ENCODE measurements around the gene E2F8.
"Not testable (repeated sequence)": the region's sequence is repeated elsewhere in the genome, so short reads cannot be mapped to it uniquely, and the experiment has no call there.

E2F8 gene

DNA sequence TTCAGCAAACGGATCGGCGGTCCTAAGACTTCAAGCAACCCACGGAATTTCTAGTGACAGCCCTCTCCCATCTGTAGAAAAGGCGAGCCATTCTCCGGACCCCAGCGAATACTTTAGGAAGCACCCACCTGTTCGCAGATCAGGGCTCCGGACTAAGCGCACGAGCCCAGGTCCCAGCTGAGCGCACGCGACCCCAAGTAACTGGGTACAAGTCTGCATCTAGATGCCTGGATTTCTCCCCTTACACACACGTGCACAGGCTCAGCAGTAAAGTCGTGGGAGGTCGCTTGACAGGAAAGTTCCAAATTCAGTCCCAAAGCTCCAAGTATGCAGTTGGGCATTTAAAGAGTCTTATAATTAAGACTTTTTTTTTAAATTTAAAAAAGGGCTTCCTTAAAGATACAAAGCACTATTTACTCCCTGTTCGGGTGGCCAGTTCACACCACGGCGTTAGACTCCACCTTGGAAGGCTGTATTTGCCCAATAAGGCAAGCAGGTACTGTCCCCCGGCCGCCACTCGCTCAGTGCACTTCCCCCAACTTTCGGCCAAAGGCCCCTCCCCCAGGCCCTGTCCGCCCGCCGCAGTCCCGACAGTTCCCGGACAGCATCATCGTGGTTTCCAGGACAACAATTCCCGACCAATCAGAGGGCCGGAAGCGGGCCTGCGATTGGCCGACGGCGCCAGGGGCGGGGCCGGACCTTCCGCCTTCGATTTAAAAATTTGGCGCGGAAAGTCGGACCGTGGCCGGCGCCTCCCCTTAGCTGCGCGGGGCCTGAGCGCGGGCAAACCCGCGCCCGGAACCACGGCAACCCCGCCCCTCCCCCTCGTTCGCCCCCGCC is at the start of gene E2F8:
E2F8 (minus strand) TSS at position 526 of the 840 bp plus-strand sequence. CDS start 824 bp downstream, outside the sequence.
- DNase-seq, result peak; percentile 96

DNA sequence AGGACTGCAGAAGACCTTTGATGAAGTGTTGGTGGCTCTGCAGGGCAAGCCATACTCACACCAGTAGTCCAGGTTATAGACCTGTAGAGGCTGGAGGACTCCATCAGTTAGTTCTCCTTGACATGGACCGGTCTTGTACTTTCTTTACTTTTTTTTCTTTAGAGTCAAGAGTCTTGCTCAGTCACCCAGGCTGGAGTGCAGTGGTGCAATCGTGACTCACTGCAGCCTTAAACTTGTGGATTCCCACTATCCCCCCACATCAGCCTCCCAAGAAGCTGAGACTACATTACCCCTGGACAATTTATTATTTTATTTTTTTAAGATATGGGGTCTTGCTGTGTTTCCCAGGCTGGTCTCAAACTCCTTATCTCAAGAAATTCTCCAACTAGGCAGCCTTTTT is 49.6 kb upstream of the E2F8 start:
- DNase-seq, result no peak

DNA sequence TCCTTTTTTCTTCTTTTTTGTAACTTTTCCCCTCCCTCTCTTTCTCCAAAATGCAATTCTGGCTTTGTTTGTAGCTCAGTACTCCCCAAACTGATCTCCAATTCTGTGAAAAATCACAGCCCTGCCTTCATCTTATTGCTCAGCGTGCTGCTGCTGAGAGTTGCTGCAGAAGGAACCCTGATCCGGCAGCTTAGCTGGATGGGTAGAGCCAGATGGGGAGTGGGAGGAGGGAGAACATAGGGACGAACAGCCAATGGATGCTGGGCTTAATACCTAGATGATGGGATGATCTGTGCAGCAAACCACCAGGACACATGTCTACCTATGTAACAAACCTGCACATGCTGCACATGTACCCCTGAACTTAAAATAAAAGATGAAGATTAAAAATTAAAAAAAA is 47.5 kb upstream of the E2F8 start:
- DNase-seq, result no peak

- DNase-seq, result no peak
Observed at GRCh38 chr11:19286411-19286810, 45.7 kb upstream of the E2F8 start.

GRCh38 chr11:19284881-19285280 is 44.1 kb upstream of the E2F8 start:
- no peak for DNase-seq

- no peak for DNase-seq
Observed at GRCh38 chr11:19283991-19284390, 43.2 kb upstream of the E2F8 start.

DNA sequence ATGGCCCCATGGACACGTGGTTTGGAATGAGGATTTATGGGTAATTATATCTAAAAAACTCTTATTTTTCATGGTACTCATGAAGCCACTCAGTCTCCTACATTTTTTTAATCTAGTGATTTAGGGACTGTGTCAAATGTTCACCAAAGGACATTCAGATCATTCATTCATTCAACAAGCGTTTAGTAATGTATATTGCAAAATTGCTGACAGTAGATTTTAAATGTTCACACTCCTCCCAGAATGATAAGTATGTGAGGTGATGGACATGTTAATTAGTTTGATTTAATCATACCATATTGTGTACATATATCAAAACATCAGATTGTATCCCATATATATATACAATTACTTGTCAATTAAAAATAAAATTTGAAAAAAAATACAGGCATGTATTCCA is 40.8 kb upstream of the E2F8 start:
- no peak for DNase-seq

GRCh38 chr11:19281041-19281440 is 40.3 kb upstream of the E2F8 start:
- peak; percentile 9 for DNase-seq

- DNase-seq, result no peak
Observed at GRCh38 chr11:19279451-19279850, 38.7 kb upstream of the E2F8 start.

GRCh38 chr11:19276859-19277808 is 36.4 kb upstream of the E2F8 start:
- no peak for DNase-seq

DNA sequence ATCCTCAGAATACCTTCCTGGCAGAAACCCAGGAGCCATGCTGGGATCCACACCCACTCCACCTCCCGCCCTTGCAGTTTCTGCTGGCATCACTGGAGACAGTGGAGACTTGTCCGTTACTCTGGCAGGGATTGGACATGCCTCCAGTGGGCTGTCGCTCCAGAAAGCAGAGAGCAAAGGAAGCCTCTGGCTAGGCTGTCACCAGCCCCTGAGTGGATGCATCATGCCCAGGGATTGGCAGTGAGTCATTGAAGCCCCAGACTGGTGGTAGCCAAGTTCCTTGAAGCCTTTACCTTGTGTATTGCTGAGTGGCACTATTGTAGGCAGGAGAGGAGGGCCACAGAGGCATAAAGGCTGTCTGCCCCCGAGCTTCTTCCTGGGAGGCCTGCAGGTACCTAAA is 34.8 kb upstream of the E2F8 start:
- DNase-seq, result no peak

DNA sequence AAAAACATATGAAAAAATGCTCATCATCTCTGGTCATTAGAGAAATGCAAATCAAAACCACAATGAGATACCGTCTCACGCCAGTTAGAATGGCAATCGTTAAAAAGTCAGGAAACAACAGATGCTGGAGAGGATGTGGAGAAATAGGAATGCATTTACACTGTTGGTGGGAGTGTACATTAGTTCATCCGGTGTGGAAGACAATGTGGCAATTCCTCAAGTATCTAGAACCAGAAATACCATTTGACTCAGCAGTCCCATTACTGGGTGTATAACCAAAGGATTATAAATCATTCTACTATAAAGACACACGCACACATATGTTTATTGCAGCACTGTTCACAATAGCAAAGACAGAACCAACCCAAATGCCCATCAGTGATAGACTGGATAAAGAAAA is 32.5 kb upstream of the E2F8 start:
- not testable (repeated sequence) for DNase-seq

GRCh38 chr11:19268909-19269308 is 28.2 kb upstream of the E2F8 start:
- no peak for DNase-seq

- DNase-seq, result no peak
Observed at GRCh38 chr11:19267567-19267966, 26.8 kb upstream of the E2F8 start.

DNA sequence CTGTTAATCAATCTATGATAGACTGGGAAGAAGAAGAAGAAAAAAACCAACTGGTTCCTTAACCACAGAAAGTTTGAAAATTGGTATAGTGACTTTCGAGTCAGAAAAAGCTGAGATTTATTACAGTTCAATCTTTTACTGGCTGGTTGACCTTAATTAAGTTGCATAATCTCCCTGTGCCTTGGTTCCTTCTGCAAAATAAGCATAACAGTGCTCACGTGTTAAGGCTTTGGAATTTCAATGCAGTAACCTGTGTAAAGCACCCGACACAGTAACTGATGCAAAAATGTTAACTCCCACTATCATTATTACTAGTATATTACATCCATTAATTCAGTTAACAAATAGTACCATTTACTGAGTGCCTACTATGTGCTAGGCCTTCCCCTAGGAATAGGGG is 22.6 kb upstream of the E2F8 start:
- no peak for DNase-seq

GRCh38 chr11:19259487-19260345 is 19.0 kb upstream of the E2F8 start:
- peak; percentile 67 for DNase-seq

- DNase-seq, result no peak
Observed at GRCh38 chr11:19258641-19259230, 18.0 kb upstream of the E2F8 start.

- DNase-seq, result not testable (repeated sequence)
Observed at GRCh38 chr11:19254441-19254840, 13.7 kb upstream of the E2F8 start.

DNA sequence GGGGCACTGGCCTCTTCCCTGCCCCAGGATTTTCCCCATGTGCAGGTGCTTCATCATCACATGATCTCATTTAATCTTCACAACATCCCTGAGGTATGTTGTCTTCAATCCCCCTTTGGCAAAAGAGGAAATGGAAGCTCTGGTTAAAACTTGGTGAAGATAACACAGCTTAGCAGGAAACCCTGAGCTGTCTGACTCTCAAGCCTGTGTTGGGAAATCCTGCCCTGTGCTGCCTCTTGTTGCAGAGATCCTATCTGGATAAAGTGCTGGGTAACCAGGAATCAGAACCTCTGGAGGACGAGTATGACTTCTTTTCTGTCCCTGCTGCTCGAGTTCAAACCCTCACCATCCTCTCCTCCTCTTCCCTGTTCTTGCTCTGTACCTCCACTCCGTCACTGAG is 13.1 kb upstream of the E2F8 start:
- DNase-seq, result no peak

DNA sequence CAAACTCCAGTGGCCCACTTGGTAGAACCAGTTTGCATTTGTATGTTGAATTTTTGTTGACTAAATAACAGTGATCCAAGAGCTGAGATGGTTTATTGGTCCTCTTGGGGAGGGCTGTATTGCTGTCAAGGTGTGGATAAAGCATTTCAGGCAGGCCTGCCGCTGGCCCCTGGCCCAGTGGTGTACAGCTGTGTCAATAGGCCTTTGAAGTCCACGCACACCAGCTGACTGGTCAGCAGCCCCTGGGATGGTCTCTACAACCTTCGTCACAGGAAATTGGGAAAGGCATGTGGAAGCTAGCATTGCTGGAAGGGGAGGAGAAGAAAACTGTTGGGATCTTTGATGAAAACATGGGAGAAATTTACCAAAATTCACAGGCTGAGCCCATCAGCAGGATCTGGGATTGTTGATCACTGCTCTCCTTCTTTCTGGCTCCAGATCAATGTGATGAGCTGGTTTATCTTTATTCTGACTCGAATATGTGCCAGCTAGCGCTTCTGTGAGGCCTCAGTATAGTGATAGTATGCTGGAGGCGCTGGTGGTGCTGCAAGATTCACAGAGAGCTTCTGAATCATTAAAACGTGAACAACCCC is 12.5 kb upstream of the E2F8 start:
- DNase-seq, result no peak

GRCh38 chr11:19252394-19253152 is 11.8 kb upstream of the E2F8 start:
- no peak for DNase-seq
